Tibial nerve (tissue), 4 donors: Measurements from ENCODE around the gene CD47. TPM values are rescaled to one million over a fixed set of nuclear protein-coding genes. Genes with fewer than 3 reads are reported as not detected.

ENCODE experiments used
- DNase-seq, 2 donors: peaks; one replicate each; pipeline ENCODE4 v3.0.0-alpha.2; 2019; ENCODE audit warnings: low spot score in 2 of 2
- H3K27ac ChIP-seq, 4 donors: fragments of 200-600 bp; sonication (generic) in 3 of 4; one replicate each; pipeline ENCODE4 v1.5.1; 2017 to 2019; ENCODE audit warnings: mild to moderate bottlenecking in 1 of 4
- H3K27me3 ChIP-seq, 2 donors: fragments of 200-600 bp; sonication (generic) in 1 of 2; one replicate each; pipeline versions ENCODE4 v1.5.1 to v1.6.0; 2017 to 2019
- H3K36me3 ChIP-seq, 3 donors: fragments of 200-600 bp; sonication (generic); one replicate each; pipeline ENCODE4 v1.5.1; 2018 to 2019
- H3K4me1 ChIP-seq, 4 donors: fragments of 200-600 bp; sonication (generic) in 3 of 4; one replicate each; pipeline ENCODE4 v1.5.1; 2017 to 2019
- H3K4me3 ChIP-seq, 4 donors: fragments of 200-600 bp; sonication (generic) in 3 of 4; one replicate each; pipeline ENCODE4 v1.5.1; 2017 to 2019; ENCODE audit warnings: mild to moderate bottlenecking in 1 of 4, moderate library complexity in 1 of 4
- H3K9me3 ChIP-seq, 4 donors: fragments of 200-600 bp; sonication (generic) in 3 of 4; one replicate each; pipeline ENCODE4 v1.5.1; 2017 to 2019
- EP300 ChIP-seq, 2 donors: sonication (generic); formaldehyde crosslinking; IDR thresholded peaks; one replicate each; pipeline ENCODE4 v1.6.1; 2017; ENCODE audit warnings: antibody characterized with exemption in 2 of 2, mild to moderate bottlenecking in 1 of 2
- POLR2A ChIP-seq, 2 donors: fragments of 450-650 bp; IDR thresholded peaks; one replicate each; pipeline ENCODE4 v1.6.1; 2017; ENCODE audit warnings: antibody characterized with exemption in 2 of 2, mild to moderate bottlenecking in 2 of 2, moderate library complexity in 2 of 2
- WGBS, 2 donors: methylation state at CpG; one replicate each; pipeline ENCODE4 v1.1.5; 2018; 5-methylcytosine and 5-hydroxymethylcytosine counted together
- total RNA-seq, 4 donors: library from RNA; depleted of rRNA; stranded (reverse); fragments of >200 nt; gene quantifications; one replicate each; pipeline ENCODE4 v1.1.0, GENCODE V29; 2016
- TF ChIP-seq, protein P1 (sequence below), 5 experiments: fragments of 200-600 bp in 3 of 5; fragments of 450-650 bp in 2 of 5; sonication (generic) in 3 of 5; IDR thresholded peaks; one replicate each; pipeline ENCODE4 v1.5.1; 2016 to 2019; ENCODE audit warnings: antibody characterized with exemption in 5 of 5, mild to moderate bottlenecking in 3 of 5, moderate library complexity in 2 of 5

CD47 gene
- total RNA-seq, 4 donors from 2014 or later: 57.9 to 63.9 (median 60.5) TPM

DNA sequence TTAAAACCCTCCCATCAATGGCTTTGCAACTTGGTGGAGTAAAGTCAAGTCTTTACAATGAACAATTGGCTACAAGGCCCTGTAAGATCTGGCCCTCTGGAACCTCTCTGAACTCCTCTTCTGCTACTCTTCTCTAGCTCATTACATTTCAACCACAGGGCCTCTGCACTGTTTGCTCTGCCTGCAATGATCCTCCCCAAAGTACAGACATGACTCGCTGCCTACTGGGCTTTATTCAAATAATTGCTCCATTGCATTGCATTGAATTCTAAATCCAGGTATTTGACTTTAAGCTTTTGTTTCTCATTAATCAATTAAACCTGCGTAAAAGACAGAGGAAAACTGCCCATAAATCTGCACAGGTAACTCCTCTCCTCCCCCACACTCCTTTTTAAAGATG lies 96.7 kb downstream of the CD47 start:
- no peaks in the 10 kb centered on the region for H3K36me3 ChIP-seq
- H3K27me3 ChIP-seq: no peaks in the 10 kb centered on the region
- H3K4me3 ChIP-seq: no peak overlapping the region
- H3K4me1 ChIP-seq: peaks cover 0 to 4% (median 0%) of the 10 kb centered on the region in 4 donors
- DNase-seq: no peak
- H3K27ac ChIP-seq: no peak overlapping the region
- TF ChIP-seq, protein P1, sequence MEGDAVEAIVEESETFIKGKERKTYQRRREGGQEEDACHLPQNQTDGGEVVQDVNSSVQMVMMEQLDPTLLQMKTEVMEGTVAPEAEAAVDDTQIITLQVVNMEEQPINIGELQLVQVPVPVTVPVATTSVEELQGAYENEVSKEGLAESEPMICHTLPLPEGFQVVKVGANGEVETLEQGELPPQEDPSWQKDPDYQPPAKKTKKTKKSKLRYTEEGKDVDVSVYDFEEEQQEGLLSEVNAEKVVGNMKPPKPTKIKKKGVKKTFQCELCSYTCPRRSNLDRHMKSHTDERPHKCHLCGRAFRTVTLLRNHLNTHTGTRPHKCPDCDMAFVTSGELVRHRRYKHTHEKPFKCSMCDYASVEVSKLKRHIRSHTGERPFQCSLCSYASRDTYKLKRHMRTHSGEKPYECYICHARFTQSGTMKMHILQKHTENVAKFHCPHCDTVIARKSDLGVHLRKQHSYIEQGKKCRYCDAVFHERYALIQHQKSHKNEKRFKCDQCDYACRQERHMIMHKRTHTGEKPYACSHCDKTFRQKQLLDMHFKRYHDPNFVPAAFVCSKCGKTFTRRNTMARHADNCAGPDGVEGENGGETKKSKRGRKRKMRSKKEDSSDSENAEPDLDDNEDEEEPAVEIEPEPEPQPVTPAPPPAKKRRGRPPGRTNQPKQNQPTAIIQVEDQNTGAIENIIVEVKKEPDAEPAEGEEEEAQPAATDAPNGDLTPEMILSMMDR (IDR thresholded peaks at IDR 0.05): no peak
- TF ChIP-seq POLR2A (IDR thresholded peaks at IDR 0.05) (no peak), EP300 (IDR thresholded peaks at IDR 0.05) (no peak)
- H3K9me3 ChIP-seq: no peaks in the 10 kb centered on the region
- WGBS, 2 donors: 92 to 98% methylated on average over 2 of the region's 2 CpGs

DNA sequence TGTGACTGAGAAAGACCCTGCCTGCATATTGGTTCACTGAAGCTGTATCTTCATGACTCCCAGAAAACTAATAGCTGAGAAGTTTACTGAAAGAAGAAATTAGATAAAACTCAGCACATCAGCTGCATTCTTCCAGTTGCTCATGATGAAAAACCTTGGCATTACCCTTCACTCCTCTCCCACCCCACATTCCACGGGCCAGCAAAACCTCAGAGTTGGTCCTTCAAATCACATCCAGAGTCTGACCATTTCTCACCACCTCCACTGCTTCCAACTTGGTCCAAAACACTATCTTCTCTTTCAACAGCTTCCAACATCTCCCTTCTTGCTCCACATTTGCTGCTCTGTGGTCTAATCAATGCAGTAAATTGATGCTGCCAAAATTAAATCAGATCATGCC lies 97.1 kb downstream of the CD47 start:
- Histone ChIP-seq H3K4me1 (peaks cover 0 to 8% (median 1%) of the 10 kb centered on the region in 4 donors), H3K27me3 (no peaks in the 10 kb centered on the region), H3K4me3 (no peak overlapping the region), H3K27ac (no peak overlapping the region), H3K9me3 (no peaks in the 10 kb centered on the region), H3K36me3 (no peaks in the 10 kb centered on the region)
- WGBS, 2 donors: 64 to 85% methylated on average over 1 of the region's 1 CpG
- DNase-seq: no peak
- TF ChIP-seq, protein P1 (IDR thresholded peaks at IDR 0.05): no peak
- TF ChIP-seq POLR2A (IDR thresholded peaks at IDR 0.05) (no peak), EP300 (IDR thresholded peaks at IDR 0.05) (no peak)

Other genes with a start within 250 kb of the CD47 start
- gene IFT57, start 131.4 kb upstream of the CD47 start, total RNA-seq: 10 to 100 TPM; 49.6 to 97.1 (median 63.5) TPM
- 1 to 10 TPM in 1 of 4 donors, under 1 TPM in 1, not detected in 2; 0.21 to 6.1 TPM for gene HHLA2, start 205.5 kb upstream of the CD47 start, total RNA-seq